ENCODE results near the gene KIAA1958. TPM values are rescaled to one million over a fixed set of nuclear protein-coding genes. Genes with fewer than 3 reads are reported as not detected.

KIAA1958 gene
- total RNA-seq, 1 donor from 2014 or later: 12.0 TPM

DNA sequence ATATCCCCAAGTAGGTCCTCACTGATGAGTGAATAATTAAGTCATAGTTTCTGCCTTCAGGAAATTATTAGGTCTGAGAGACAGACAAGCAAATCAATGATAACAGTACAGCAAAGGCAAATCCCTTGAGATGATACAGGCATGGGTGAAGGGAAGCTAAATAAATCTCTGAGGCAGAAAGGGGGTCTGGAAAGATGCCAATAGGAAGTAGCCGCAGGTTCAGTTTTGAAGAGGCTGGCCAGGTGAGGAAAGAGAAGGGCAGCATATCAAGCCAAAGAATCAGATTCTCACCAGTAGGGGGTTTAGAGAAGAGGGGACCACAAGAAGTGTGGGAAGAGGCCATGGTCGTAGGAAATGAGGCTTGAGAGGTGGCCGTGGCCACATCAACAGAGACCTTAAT lies 85.8 kb downstream of the KIAA1958 start:
- TF ChIP-seq EZH2 (IDR thresholded peaks at IDR 0.05; ENCODE audit: insufficient read depth, low read length): no peak
- TF ChIP-seq, protein P1, sequence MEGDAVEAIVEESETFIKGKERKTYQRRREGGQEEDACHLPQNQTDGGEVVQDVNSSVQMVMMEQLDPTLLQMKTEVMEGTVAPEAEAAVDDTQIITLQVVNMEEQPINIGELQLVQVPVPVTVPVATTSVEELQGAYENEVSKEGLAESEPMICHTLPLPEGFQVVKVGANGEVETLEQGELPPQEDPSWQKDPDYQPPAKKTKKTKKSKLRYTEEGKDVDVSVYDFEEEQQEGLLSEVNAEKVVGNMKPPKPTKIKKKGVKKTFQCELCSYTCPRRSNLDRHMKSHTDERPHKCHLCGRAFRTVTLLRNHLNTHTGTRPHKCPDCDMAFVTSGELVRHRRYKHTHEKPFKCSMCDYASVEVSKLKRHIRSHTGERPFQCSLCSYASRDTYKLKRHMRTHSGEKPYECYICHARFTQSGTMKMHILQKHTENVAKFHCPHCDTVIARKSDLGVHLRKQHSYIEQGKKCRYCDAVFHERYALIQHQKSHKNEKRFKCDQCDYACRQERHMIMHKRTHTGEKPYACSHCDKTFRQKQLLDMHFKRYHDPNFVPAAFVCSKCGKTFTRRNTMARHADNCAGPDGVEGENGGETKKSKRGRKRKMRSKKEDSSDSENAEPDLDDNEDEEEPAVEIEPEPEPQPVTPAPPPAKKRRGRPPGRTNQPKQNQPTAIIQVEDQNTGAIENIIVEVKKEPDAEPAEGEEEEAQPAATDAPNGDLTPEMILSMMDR (IDR thresholded peaks at IDR 0.05; ENCODE audit: insufficient read depth, low read depth, low read length): no peak
- H3K36me3 ChIP-seq (ENCODE audit: insufficient read depth, low read length): no peaks in the 10 kb centered on the region
- Mint-ChIP-seq H3K4me1 (ENCODE audit: low read depth, unreplicated experiment) (no peaks in the 10 kb centered on the region), H3K27ac (ENCODE audit: unreplicated experiment) (no peak overlapping the region), H3K9me3 (ENCODE audit: unreplicated experiment) (peaks cover 2% of the 10 kb centered on the region), H3K4me3 (ENCODE audit: unreplicated experiment) (no peak overlapping the region), H3K27me3 (ENCODE audit: low read depth, unreplicated experiment) (no peaks in the 10 kb centered on the region), H3K36me3 (ENCODE audit: low read depth, unreplicated experiment) (peaks cover 20% of the 10 kb centered on the region)
- DNase-seq (ENCODE audit: low read depth) (no peak), FAIRE-seq (no peak)
- H3K4me3 ChIP-seq (ENCODE audit: insufficient read depth, low read depth, low read length): no peak overlapping the region
- H3K27me3 ChIP-seq (ENCODE audit: insufficient read depth, low read length): no peaks in the 10 kb centered on the region
- no peaks in the 10 kb centered on the region for H3K4me1 ChIP-seq (ENCODE audit: insufficient read depth, low read length)
- H3K79me2 ChIP-seq (ENCODE audit: insufficient read depth, low read length): no peaks in the 10 kb centered on the region
- H3K9ac ChIP-seq (ENCODE audit: low read length): no peak overlapping the region
- H3K9me3 ChIP-seq (ENCODE audit: insufficient read depth, low read depth, low read length): no peaks in the 10 kb centered on the region
- H2AFZ ChIP-seq (ENCODE audit: low read depth, low read length): no peak overlapping the region
- no peak overlapping the region for H3K4me2 ChIP-seq (ENCODE audit: low read length)
- H4K20me1 ChIP-seq (ENCODE audit: insufficient read depth, low read length): no peaks in the 10 kb centered on the region
- no peak overlapping the region for H3K27ac ChIP-seq (ENCODE audit: low read depth, low read length)

DNA sequence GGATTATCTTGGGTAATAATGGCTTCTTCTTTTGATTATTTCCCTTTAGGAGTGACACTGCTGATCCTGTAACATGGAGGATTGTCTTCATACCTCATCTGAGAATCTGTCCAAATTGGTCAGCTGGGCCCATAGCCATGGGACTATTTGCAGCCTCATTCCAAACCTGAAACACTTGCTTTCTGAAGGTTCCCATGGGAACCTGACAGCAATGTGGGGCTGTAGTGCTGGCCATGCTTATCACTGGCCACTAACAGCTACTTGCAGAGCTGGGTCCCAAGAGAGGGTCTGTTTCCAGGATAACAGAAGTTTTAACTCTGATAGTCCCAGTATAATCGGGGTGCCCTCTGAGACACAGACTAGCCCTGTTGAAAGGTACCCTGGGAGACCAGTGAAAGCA lies 87.4 kb downstream of the KIAA1958 start:
- Mint-ChIP-seq H3K9me3 (ENCODE audit: unreplicated experiment) (peaks cover 2% of the 10 kb centered on the region), H3K36me3 (ENCODE audit: low read depth, unreplicated experiment) (peaks cover 20% of the 10 kb centered on the region), H3K4me1 (ENCODE audit: low read depth, unreplicated experiment) (no peaks in the 10 kb centered on the region), H3K4me3 (ENCODE audit: unreplicated experiment) (no peak overlapping the region), H3K27me3 (ENCODE audit: low read depth, unreplicated experiment) (no peaks in the 10 kb centered on the region), H3K27ac (ENCODE audit: unreplicated experiment) (no peak overlapping the region)
- Histone ChIP-seq H3K27me3 (ENCODE audit: insufficient read depth, low read length) (no peaks in the 10 kb centered on the region), H3K36me3 (ENCODE audit: insufficient read depth, low read length) (no peaks in the 10 kb centered on the region), H4K20me1 (ENCODE audit: insufficient read depth, low read length) (no peaks in the 10 kb centered on the region), H3K9ac (ENCODE audit: low read length) (no peak overlapping the region), H3K4me3 (ENCODE audit: insufficient read depth, low read depth, low read length) (no peak overlapping the region), H3K4me2 (ENCODE audit: low read length) (no peak overlapping the region), H2AFZ (ENCODE audit: low read depth, low read length) (no peak overlapping the region), H3K27ac (ENCODE audit: low read depth, low read length) (no peak overlapping the region), H3K79me2 (ENCODE audit: insufficient read depth, low read length) (no peaks in the 10 kb centered on the region), H3K4me1 (ENCODE audit: insufficient read depth, low read length) (no peaks in the 10 kb centered on the region), H3K9me3 (ENCODE audit: insufficient read depth, low read depth, low read length) (no peaks in the 10 kb centered on the region)
- no peak for FAIRE-seq
- TF ChIP-seq, protein P1 (IDR thresholded peaks at IDR 0.05; ENCODE audit: insufficient read depth, low read depth, low read length): no peak
- TF ChIP-seq EZH2 (IDR thresholded peaks at IDR 0.05; ENCODE audit: insufficient read depth, low read length): no peak
- DNase-seq (ENCODE audit: low read depth): no peak

- no peak for DNase-seq (ENCODE audit: low read depth)
- FAIRE-seq: no peak
- Mint-ChIP-seq H3K27me3 (ENCODE audit: low read depth, unreplicated experiment) (no peaks in the 10 kb centered on the region), H3K4me1 (ENCODE audit: low read depth, unreplicated experiment) (no peaks in the 10 kb centered on the region), H3K27ac (ENCODE audit: unreplicated experiment) (no peak overlapping the region), H3K9me3 (ENCODE audit: unreplicated experiment) (peaks cover 2% of the 10 kb centered on the region), H3K36me3 (ENCODE audit: low read depth, unreplicated experiment) (peaks cover 20% of the 10 kb centered on the region), H3K4me3 (ENCODE audit: unreplicated experiment) (no peak overlapping the region)
- no peaks in the 10 kb centered on the region for H3K79me2 ChIP-seq (ENCODE audit: insufficient read depth, low read length)
- H3K36me3 ChIP-seq (ENCODE audit: insufficient read depth, low read length): no peaks in the 10 kb centered on the region
- TF ChIP-seq, protein P1 (IDR thresholded peaks at IDR 0.05; ENCODE audit: insufficient read depth, low read depth, low read length): no peak
- no peak for TF ChIP-seq EZH2 (IDR thresholded peaks at IDR 0.05; ENCODE audit: insufficient read depth, low read length)
- no peak overlapping the region for H3K9ac ChIP-seq (ENCODE audit: low read length)
- H3K4me1 ChIP-seq (ENCODE audit: insufficient read depth, low read length): no peaks in the 10 kb centered on the region
- peaks cover 3% of the 10 kb centered on the region for H4K20me1 ChIP-seq (ENCODE audit: insufficient read depth, low read length)
- H3K4me2 ChIP-seq (ENCODE audit: low read length): no peak overlapping the region
- no peak overlapping the region for H3K4me3 ChIP-seq (ENCODE audit: insufficient read depth, low read depth, low read length)
- H3K27ac ChIP-seq (ENCODE audit: low read depth, low read length): no peak overlapping the region
- no peaks in the 10 kb centered on the region for H3K27me3 ChIP-seq (ENCODE audit: insufficient read depth, low read length)
- no peak overlapping the region for H2AFZ ChIP-seq (ENCODE audit: low read depth, low read length)
- H3K9me3 ChIP-seq (ENCODE audit: insufficient read depth, low read depth, low read length): no peaks in the 10 kb centered on the region
Observed at GRCh38 chr9:112575107-112575506, 88.5 kb downstream of the KIAA1958 start.

Measured in astrocyte (in vitro differentiated cells and primary cell).